Measurements from ENCODE around the gene ISL2.

GRCh38 chr15:76366714-76367113 is 30.1 kb downstream of the ISL2 start:
- TF ChIP-seq POLR2AphosphoS5 (IDR thresholded peaks at IDR 0.05; ENCODE audit: insufficient read depth in 1 of 2, low read depth in 1 of 2), result no peak
- TF ChIP-seq CTCF (IDR thresholded peaks at IDR 0.05), result no peak
